ENCODE measurements around the gene MAP7D2.

MAP7D2 gene

GRCh38 chrX:20038966-20039365 is 77.7 kb downstream of the MAP7D2 start:
- no peak for DNase-seq (ENCODE audit: low read depth)

- DNase-seq (ENCODE audit: low read depth): no peak
These were observed 79.5 kb downstream of the MAP7D2 start for GRCh38 chrX:20037186-20037585.

DNA sequence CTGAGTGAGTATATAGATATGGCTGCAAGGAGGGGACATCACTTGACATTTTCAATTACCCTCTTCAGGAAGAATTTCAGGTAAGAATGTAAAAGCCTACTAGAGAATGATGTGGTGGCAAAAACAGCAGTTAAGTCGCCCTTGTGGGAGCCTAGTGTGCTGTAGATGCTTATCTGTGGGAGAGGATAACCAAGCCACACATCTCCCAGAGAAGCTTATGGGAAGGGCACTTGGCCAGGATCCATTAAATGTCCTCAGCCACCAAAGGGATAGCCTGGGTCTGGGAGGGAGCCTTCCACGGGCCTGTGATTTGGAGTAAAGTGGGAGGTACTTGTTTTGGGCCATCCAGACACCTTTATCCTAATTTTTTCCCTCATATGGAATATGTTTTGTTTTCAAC is 84.5 kb downstream of the MAP7D2 start:
- DNase-seq (ENCODE audit: low read depth): no peak

- DNase-seq (ENCODE audit: low read depth): no peak
These were observed 87.0 kb downstream of the MAP7D2 start for GRCh38 chrX:20029728-20030127.

- DNase-seq (ENCODE audit: low read depth): no peak
These were observed 88.1 kb downstream of the MAP7D2 start for GRCh38 chrX:20028588-20028987.

DNA sequence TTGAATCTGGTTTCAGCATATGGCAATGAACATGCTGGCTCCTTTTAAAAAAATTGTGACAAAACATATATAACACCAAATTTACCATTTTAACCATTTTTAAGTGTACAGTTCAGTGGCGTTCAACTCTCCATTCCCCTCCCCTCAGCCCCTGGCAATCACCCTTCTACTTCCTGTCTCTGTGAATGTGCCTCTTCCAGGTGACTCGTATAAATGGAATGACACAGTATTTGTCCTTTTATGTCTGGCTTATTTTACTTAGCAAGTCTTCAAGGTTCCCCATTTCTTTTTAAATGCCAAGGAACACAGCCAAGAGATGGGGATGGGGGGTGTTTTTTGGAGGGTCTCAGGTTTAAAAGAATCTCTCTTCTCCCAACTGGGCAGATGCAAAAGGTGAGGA is 90.4 kb downstream of the MAP7D2 start:
- no peak for DNase-seq (ENCODE audit: low read depth)

DNA sequence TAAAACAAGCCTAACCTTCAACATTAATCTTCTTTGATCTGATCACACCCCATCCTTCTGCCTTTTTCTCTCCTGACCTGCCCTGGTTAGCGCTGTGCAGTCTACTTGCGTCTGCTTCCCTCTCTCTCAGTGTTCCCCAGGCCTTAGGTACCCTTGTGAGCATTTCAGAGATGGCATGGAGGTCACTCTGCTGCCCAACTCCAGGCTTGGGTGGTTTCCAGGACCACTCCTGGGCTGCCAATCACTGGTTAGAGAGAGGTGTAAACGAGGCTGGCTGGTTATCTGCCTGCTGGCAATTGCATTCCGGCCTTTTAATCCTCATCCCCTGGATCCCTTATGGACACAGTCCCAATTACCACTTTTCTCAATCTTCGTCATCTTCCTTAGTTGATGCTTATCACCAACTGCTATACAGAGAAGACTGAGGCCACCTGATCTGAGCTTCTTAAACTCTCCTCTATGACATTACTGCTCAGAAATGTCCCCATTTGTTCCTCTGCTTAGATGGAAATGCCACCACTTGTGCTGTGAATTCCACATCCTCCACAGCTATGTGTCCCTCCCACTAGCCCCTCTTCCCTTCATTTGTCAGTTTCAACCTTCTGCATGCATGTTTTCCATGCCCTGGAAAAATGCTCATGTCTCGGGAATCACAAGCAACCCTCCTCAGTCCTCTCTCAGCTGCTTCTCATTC is 96.9 kb downstream of the MAP7D2 start:
- no peak for DNase-seq (ENCODE audit: low read depth)

DNA sequence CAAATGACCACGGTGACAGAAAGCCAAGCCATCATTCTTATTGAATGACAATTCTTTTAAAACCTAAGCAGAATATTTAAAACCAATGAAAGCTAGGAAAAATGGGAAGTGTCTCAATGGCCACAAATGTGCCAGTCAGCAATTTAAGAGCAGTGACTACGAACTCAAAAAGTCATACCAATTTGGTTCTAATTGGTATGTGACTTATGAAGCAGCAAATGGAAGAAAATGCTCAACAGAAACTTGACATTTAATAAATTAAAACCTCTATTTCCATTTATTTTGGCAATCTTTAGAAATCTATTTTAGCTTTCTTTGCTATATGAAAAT is 100.1 kb downstream of the MAP7D2 start:
- no peak for DNase-seq (ENCODE audit: low read depth)

DNA sequence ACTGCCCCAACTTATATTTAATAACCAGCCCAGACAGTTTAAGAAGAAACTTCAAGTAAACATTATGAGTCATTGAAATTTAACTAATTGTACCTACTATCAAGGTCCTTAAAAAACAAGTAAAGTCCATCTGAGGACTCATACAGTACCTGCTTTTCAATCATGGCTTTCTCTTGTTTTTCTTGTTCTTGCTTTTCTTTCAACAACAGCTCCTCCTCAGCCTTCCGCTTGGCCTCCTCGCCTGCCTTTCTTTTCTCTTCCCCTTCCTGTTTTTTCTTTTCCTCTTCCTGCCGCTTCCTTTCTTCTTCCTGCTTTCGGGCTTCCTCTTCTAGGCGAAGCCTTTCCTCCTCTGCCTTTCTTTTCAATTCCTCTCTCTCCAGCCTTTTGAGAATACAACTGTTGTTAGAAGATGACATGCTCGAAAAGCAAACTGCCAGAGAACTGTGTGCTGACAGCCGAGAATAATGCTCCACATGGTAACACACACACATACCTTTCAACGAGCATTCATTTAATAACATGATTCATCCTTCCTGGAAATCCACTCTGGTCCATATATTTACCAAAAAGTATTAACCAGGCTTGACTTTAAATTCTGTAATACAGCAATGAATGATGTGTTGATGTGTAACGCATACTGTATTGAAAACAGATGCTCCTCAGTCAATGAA is 100.6 kb downstream of the MAP7D2 start:
- no peak for DNase-seq (ENCODE audit: low read depth)

GRCh38 chrX:20015422-20015821 is 101.3 kb downstream of the MAP7D2 start:
- DNase-seq (ENCODE audit: low read depth): no peak

DNA sequence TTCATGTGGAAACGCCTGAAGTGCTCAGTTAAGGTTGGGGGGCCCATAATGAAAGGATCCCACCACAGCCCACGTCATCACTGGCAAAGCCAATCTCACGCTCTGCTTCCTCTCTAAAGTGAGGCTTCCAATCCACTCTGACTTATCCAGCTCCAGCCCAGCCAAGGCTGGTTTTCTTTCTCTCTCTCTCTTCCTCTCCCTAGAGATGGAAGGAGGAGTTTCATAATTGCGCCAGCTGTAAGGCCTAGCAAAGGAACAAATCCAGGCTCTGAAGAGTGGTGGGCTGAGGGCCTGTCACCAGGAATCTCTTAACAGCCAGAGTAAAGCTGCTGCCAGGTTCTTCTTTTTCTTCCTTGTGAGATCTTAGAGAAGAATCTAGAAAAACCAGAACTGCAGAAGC is 105.1 kb downstream of the MAP7D2 start:
- DNase-seq (ENCODE audit: low read depth): no peak

GRCh38 chrX:20007962-20008622 is 108.6 kb downstream of the MAP7D2 start:
- DNase-seq (ENCODE audit: low read depth): no peak

GRCh38 chrX:20005883-20006282 is 110.8 kb downstream of the MAP7D2 start:
- no peak for DNase-seq (ENCODE audit: low read depth)

DNA sequence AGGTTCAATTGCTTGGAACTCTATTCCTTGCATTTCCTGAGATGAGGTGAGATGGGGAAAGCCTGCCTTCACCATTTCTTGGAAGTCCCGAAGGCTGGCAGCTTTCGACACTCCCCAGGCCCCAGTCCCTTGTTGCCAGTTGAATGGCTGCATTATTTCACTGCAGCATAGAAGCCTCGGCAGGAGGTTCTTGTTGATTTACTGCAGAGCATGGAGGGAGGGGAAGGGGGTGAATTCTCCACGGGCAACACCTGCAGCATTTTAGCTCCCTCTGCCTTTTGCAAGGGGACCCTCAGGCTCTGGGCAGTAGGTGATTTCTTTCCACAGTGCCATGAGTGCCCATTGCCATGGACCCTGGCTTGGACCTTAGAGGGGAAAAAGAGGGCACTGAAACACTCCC is 115.1 kb downstream of the MAP7D2 start:
- DNase-seq (ENCODE audit: low read depth): no peak

DNA sequence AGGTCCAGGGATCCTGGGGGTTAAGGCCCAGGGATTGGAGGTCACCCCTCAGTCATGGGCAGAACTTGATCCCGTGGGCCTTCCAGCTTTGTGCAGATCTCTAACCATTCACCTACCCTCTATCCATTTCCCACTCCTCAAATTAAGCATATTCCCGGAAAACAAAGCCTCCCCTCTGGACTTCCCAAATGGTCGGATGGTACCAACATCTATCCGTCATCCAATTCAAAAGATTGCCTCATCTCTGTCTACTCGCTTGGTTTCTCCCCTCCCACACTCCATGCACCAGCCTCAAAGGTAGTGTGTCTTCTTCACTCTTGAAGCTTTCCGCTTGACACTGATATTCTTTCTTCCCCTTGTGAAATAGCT is 125.4 kb downstream of the MAP7D2 start:
- no peak for DNase-seq (ENCODE audit: low read depth)

GRCh38 chrX:19990556-19991349 is 126.0 kb downstream of the MAP7D2 start, which contains the start of gene BCLAF3:
Gene BCLAF3, minus strand, starts transcription at chrX:19991061. Its CDS starts 20,797 bp downstream, at chrX:19970264.
- peak; percentile 83 for DNase-seq (ENCODE audit: low read depth)

GRCh38 chrX:19990151-19990555 is 126.6 kb downstream of the MAP7D2 start:
- peak; percentile 14 for DNase-seq (ENCODE audit: low read depth)

DNA sequence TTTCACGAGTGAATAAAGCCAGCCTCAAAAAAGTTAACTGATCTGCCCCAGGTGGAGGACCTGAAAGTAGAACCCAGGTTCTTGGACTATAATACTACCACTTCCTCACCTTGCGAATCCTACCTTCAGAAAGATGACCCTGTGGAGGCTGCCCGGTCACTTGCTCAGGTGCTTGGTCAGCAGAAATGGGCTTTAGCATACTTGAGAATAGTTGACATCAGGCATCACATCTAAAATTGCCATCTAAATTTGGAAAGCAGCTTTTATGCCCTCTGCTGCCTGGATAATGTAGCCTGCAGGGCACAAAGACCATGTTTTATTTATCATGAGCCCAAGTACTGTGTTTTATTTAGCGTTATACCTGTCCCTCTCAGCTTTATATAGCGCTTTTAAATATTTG is 128.9 kb downstream of the MAP7D2 start:
- no peak for DNase-seq (ENCODE audit: low read depth)

DNA sequence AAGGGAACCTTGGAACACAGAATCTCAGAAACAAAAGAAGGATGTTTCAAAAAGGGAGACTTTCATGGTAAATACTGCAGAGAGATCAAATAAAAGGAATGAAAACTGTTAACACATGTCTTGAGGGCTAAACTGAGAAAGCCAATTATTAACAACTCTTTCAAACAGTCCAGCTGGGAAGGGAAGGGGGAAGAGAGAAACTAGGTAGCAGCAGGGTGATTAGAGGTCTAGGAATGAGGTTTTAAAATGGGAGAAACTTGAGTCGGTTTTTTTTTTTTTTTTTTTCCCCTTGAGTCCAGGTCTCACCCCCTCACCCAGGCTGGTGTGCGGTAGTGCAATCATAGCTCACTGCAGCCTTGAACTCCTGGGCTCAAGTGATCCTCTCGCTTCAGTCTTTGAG is 130.2 kb downstream of the MAP7D2 start:
- DNase-seq (ENCODE audit: low read depth): no peak

DNA sequence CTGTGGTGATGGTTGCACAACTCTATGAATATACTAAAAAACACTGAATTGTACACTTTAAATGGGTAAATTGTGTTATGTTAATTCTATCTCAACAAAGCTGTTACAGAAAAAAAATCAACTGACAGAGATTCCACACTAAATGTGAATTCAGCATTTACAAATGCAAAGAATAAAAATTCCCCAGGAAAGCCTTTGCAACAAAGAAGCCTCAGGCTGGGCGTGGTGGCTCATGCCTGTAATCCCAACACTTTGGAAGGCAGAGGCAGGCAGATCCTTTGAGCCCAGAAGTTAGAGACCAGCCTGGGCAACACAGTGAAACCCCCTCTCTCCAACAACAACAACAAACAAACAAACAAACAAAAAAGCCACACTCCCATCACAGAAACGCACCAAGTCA is 134.8 kb downstream of the MAP7D2 start:
- no peak for DNase-seq (ENCODE audit: low read depth)

DNA sequence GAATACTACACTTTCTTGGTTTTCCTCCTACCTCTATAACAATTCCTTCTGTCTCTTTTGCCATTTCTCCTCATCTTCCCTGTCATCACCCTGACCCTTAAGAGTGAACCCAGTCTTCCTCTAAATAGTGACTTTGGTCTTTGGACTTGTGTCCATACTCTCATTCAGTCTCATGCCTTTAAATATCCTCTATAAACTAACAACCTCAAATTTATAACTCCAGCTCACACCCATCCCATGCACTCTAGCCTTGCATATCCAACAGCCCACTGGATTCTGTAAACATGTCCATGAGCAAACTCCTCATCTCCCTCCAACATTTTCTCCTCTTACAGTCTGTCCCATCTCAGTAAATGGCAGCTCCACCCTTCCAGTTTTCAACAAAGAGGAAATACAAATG is 140.9 kb downstream of the MAP7D2 start:
- no peak for DNase-seq (ENCODE audit: low read depth)

GRCh38 chrX:19972984-19973383 is 143.7 kb downstream of the MAP7D2 start:
- no peak for DNase-seq (ENCODE audit: low read depth)

- no peak for DNase-seq (ENCODE audit: low read depth)
These were observed 148.4 kb downstream of the MAP7D2 start for GRCh38 chrX:19968276-19968675.

All from activated T-helper 9 cell treated with anti-CD3 and anti-CD28 coated beads, Interleukin-2, amount 50 U/mL, for 16 hours (primary cell).